22Rv1 (cell line): Measurements from ENCODE around the gene RERE.

Experiments used
- ZFX ChIP-seq: fragments of 450-650 bp; IDR thresholded peaks from 2 replicates; pipeline ENCODE4 v1.6.1; 2017; ENCODE audit warnings: antibody characterized with exemption, borderline replicate concordance
- TF ChIP-seq, protein P1 (sequence below): fragments of 450-650 bp; IDR thresholded peaks from 2 replicates; pipeline ENCODE4 v1.5.1; 2017; ENCODE audit warnings: mild to moderate bottlenecking

DNA sequence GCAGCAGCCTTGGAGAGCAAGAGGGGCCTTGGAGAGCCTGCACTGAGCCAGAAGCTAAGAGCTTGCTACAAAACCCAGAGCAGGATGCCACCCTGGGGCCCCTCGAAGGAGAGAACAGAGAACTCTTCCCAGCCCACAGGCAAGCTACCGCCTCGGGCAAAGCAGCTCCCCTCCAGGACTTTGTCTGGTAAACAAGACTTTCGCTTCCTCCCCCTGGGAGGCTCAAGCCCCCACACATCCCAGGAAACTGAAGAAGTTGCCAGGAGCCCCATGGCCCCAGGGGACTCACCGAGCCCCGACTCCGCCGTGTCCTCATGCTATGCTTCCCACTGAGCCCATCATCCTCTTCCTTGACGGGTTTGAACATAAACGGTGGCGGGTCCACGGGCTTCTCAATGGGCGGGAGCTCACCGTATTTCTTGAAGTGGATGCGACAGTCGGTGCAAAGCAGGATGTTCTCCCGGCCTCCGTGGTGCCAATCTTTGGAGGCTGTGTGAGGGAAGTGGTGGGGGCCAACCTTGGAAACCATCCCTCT is 453.6 kb downstream of the RERE start:
- TF ChIP-seq, protein P1, sequence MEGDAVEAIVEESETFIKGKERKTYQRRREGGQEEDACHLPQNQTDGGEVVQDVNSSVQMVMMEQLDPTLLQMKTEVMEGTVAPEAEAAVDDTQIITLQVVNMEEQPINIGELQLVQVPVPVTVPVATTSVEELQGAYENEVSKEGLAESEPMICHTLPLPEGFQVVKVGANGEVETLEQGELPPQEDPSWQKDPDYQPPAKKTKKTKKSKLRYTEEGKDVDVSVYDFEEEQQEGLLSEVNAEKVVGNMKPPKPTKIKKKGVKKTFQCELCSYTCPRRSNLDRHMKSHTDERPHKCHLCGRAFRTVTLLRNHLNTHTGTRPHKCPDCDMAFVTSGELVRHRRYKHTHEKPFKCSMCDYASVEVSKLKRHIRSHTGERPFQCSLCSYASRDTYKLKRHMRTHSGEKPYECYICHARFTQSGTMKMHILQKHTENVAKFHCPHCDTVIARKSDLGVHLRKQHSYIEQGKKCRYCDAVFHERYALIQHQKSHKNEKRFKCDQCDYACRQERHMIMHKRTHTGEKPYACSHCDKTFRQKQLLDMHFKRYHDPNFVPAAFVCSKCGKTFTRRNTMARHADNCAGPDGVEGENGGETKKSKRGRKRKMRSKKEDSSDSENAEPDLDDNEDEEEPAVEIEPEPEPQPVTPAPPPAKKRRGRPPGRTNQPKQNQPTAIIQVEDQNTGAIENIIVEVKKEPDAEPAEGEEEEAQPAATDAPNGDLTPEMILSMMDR, result no peak
- no peak for TF ChIP-seq ZFX
